Measurements from ENCODE around the gene HMOX1.

- TF ChIP-seq CTCF (IDR thresholded peaks at IDR 0.05) (no peak), POLR2A (IDR thresholded peaks at IDR 0.05) (no peak)
These were observed 36.7 kb downstream of the HMOX1 start for GRCh38 chr22:35417606-35418005.

Data from uterus (tissue), 2 donors.